Smooth muscle cell of the coronary artery (primary cell): ENCODE measurements around the gene TLCD5. TPM values are rescaled to one million over a fixed set of nuclear protein-coding genes. Genes with fewer than 3 reads are reported as not detected.

Experiments
- total RNA-seq: library from RNA; depleted of rRNA; stranded (reverse); fragments of >200 nt; gene quantifications from 2 replicates; pipeline ENCODE4 v1.2.3, GENCODE V29; 2014; ENCODE audit warnings: low replicate concordance

TLCD5 gene
- 4.7 and 7.1 TPM in 2 replicates for total RNA-seq

DNA sequence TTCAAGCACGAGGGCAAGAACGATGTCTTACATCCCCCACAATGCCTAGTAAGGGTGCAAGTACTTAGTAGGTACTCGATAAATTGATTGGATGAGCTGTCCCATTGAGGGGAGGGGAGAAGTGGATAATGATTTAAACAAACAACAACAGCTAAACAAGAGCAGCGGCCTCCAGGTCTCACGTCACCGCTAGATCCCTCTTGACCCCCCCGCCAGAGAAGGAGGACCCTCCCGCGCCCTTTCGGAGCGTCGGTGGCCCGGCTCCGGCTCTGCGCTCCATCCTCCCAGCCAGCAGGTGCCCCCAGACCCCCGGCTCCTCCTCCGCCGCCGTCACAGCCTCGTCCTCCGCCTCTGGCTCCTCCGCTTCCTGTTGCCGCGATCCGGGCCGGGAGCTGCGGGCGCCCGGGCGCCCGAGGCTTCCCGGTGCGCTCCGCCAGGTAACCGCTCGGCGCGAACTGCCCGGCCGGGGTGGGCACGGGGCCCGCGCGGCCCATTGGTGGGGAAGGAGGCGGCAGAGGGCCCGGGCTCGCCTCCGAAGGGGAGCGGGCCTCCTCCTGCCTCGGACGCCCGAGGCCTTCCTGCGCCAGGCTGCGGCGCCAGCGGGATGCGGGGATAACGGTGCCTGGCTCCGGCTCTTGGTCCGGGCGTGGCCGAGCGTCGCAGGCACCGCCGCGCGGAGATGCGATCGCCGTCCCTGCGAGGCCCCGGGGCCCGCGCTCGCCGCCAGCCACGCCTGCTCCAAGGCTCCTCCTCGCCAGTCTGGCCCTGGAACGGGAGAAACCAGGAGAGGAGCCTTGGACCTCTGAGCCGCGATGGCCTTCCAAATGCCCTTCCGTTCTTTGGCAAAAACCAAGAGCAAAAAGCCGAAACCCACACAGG, at the start of gene TLCD5:
Gene TLCD5, plus strand, starts transcription at position 368 of the 879 bp plus-strand sequence. CDS start 2,143 bp downstream, outside the sequence.

GRCh38 chr11:120335908-120336640, 11.0 kb downstream of the TLCD5 start, which contains the start of gene ARHGEF12:
TSS of gene ARHGEF12 (plus strand) at chr11:120336413. CDS start at chr11:120337244, 831 bp downstream.

Other genes with a start within 250 kb of the TLCD5 start
- gene TRIM29, start 187.2 kb upstream of the TLCD5 start, total RNA-seq, result not detected in 2 replicates
- 9.7 and 20.1 TPM in 2 replicates for gene OAF, start 114.3 kb upstream of the TLCD5 start, total RNA-seq
- not detected in 2 replicates for gene POU2F3, start 85.2 kb upstream of the TLCD5 start, total RNA-seq
- 51.4 and 54.5 TPM in 2 replicates for gene ARHGEF12, start 11.1 kb downstream of the TLCD5 start, total RNA-seq
- gene GRIK4, start 186.4 kb downstream of the TLCD5 start, total RNA-seq, result 0.12 TPM in 1 of 2 replicates, not detected in the other